Sigmoid colon (tissue), 7 donors: ENCODE data around the gene SH3PXD2B. TPM values are rescaled to one million over a fixed set of nuclear protein-coding genes. Genes with fewer than 3 reads are reported as not detected.
A peak's percentile ranks its signal among the peaks of the same experiment; 100 is the strongest.

Source experiments
- DNase-seq: peaks from one replicate; pipeline ENCODE4 v3.0.0-alpha.2; 2019
- H3K27ac ChIP-seq, 4 donors: fragments of 200-600 bp; sonication (generic); one replicate each; pipeline ENCODE4 v1.5.1; 2016 to 2019; ENCODE audit warnings: mild to moderate bottlenecking in 1 of 4
- H3K27me3 ChIP-seq, 3 donors: fragments of 200-600 bp; sonication (generic); one replicate each; pipeline ENCODE4 v1.5.1; 2019; ENCODE audit warnings: mild to moderate bottlenecking in 1 of 3
- H3K36me3 ChIP-seq, 4 donors: fragments of 200-600 bp; sonication (generic); one replicate each; pipeline ENCODE4 v1.5.1; 2016 to 2019
- H3K4me1 ChIP-seq, 4 donors: fragments of 200-600 bp; sonication (generic); one replicate each; pipeline ENCODE4 v1.5.1; 2017 to 2019
- H3K4me3 ChIP-seq, 4 donors: fragments of 200-600 bp; sonication (generic); one replicate each; pipeline ENCODE4 v1.5.1; 2017 to 2019; ENCODE audit warnings: mild to moderate bottlenecking in 2 of 4, moderate library complexity in 1 of 4
- H3K9me3 ChIP-seq, 4 donors: fragments of 200-600 bp in 3 of 4; sonication (generic) in 3 of 4; one replicate each; pipeline versions ENCODE4 v1.5.1 to v1.6.1; 2013 to 2019
- CTCF ChIP-seq, 4 experiments: fragments of 450-650 bp in 3 of 4; fragments of 200-600 bp in 1 of 4; IDR thresholded peaks; one replicate each; pipeline ENCODE4 v1.5.1; 2016 to 2019; ENCODE audit warnings: antibody characterized with exemption in 4 of 4, mild to moderate bottlenecking in 3 of 4, moderate library complexity in 2 of 4
- EP300 ChIP-seq, 4 donors: sonication (generic); formaldehyde crosslinking; IDR thresholded peaks; one replicate each; pipeline ENCODE4 v1.6.1; 2017; ENCODE audit warnings: antibody characterized with exemption in 4 of 4
- POLR2A ChIP-seq, 2 donors: fragments of 450-650 bp; IDR thresholded peaks; one replicate each; pipeline ENCODE4 v1.6.1; 2016; ENCODE audit warnings: antibody characterized with exemption in 2 of 2, mild to moderate bottlenecking in 2 of 2, moderate library complexity in 2 of 2
- POLR2AphosphoS5 ChIP-seq, 4 donors: sonication (generic); formaldehyde crosslinking; IDR thresholded peaks; one replicate each; pipeline ENCODE4 v1.6.1; 2017; ENCODE audit warnings: antibody characterized with exemption in 4 of 4
- WGBS, 2 donors: extraction: QIAGEN DNeasy Blood & Tissue Kit; methylation state at CpG; one replicate each; pipeline ENCODE4 v1.1.7; 2013; 5-methylcytosine and 5-hydroxymethylcytosine counted together
- intact Hi-C: fragments of 100-400 bp; cut with DNase I; formaldehyde crosslinking; loops from one replicate; pipeline ENCODE4 v1.15.1; 2023
- polyA plus RNA-seq, 3 donors: library from polyadenylated mRNA; stranded (reverse); fragments of 200-250 nt; gene quantifications; one replicate each; pipeline ENCODE4 v1.2.3, GENCODE V29; 2013
- total RNA-seq, 4 donors: library from RNA; depleted of rRNA; stranded (reverse); fragments of >200 nt; gene quantifications; one replicate each; pipeline ENCODE4 v1.1.0, GENCODE V29; 2016
- donor health status: healthy with polysubstance abuse.
- donor health status: Bipolar disorder and iron deficiency.
- donor health status: healthy.

The SH3PXD2B gene
- total and polyA plus RNA-seq, 7 donors: 3.6 to 45.7 (median 19.3) TPM

GRCh38 chr5:172433071-172433470, 21.3 kb downstream of the SH3PXD2B start:
- intact Hi-C loops: no loop called here
- DNase-seq: no peak
- Histone ChIP-seq H3K27me3 (no peaks in the 10 kb centered on the region), H3K4me3 (no peak overlapping the region), H3K4me1 (peaks cover 0 to 63% (median 53%) of the 10 kb centered on the region in 4 donors), H3K36me3 (no peaks in the 10 kb centered on the region), H3K9me3 (no peaks in the 10 kb centered on the region), H3K27ac (peak overlapping the region in 2 of 4 donors; percentile 3 to 95)
- TF ChIP-seq POLR2A (IDR thresholded peaks at IDR 0.05) (no peak), CTCF (IDR thresholded peaks at IDR 0.05) (no peak), EP300 (IDR thresholded peaks at IDR 0.05) (no peak), POLR2AphosphoS5 (IDR thresholded peaks at IDR 0.05) (no peak)
- WGBS, 2 donors: 87 to 88% methylated on average over 3 of the region's 3 CpGs

GRCh38 chr5:172430354-172430753, 24.0 kb downstream of the SH3PXD2B start:
- H3K4me3 ChIP-seq: no peak overlapping the region
- H3K36me3 ChIP-seq: no peaks in the 10 kb centered on the region
- 90 to 92% methylated on average over 2 of the region's 2 CpGs for WGBS, 2 donors
- H3K27me3 ChIP-seq: no peaks in the 10 kb centered on the region
- no peak for DNase-seq
- peaks cover 0 to 63% (median 53%) of the 10 kb centered on the region in 4 donors for H3K4me1 ChIP-seq
- peak overlapping the region; percentile 76 to 96 (median 90) for H3K27ac ChIP-seq
- intact Hi-C loops: no loop called here
- no peaks in the 10 kb centered on the region for H3K9me3 ChIP-seq
- TF ChIP-seq POLR2A (IDR thresholded peaks at IDR 0.05): no peak
- TF ChIP-seq POLR2AphosphoS5 (IDR thresholded peaks at IDR 0.05): no peak
- TF ChIP-seq CTCF (IDR thresholded peaks at IDR 0.05): no peak
- TF ChIP-seq EP300 (IDR thresholded peaks at IDR 0.05): no peak

DNA sequence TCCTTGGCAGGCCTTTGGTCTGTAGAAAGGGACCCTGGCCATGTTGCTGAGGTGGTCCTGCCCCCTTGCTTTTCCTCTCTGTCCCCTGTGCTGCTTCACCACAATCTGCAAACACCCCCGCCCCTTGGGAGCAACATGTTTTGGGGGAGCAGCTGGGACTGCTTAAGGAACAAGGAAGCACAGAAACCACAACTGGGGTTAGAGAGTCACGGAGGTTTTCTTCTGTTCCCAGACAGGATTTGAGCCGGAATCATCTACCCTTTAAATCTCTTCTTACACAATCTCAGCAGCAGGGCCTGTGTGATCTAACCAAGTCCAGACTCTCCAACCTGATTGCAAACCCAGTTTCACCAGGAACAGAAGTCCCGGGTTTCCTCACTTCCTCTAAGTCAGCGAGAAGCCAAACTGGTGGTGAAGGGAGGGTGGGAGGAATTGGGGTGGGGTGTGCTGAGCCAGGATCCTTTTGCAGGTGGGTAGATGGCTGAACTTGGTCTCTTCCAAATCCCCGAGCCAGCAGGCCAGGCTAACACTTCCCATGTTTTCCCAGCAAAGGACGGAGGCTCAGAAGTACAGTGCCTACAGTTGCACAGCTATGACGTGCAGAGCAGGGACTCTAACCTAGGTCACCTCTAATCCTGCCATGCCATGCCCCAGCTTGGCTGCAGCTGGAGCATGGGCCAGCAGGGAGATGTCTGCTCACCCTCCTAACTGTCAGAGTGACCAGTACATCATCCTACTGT, 25.0 kb downstream of the SH3PXD2B start:
- TF ChIP-seq POLR2A (IDR thresholded peaks at IDR 0.05): no peak
- peak in 1 of 4 donors; percentile 26 for TF ChIP-seq EP300 (IDR thresholded peaks at IDR 0.05)
- TF ChIP-seq POLR2AphosphoS5 (IDR thresholded peaks at IDR 0.05): peak; percentile 38 to 64 (median 46)
- no peak for TF ChIP-seq CTCF (IDR thresholded peaks at IDR 0.05)
- Histone ChIP-seq H3K4me3 (no peak overlapping the region), H3K27ac (peak overlapping the region; percentile 76 to 96 (median 90)), H3K27me3 (no peaks in the 10 kb centered on the region), H3K4me1 (peaks cover 0 to 70% (median 56%) of the 10 kb centered on the region in 4 donors), H3K36me3 (no peaks in the 10 kb centered on the region), H3K9me3 (no peaks in the 10 kb centered on the region)
- peak; percentile 84 for DNase-seq
- WGBS, 2 donors: 53 to 74% methylated on average over 8 of the region's 8 CpGs
- intact Hi-C loops: no loop called here

DNA sequence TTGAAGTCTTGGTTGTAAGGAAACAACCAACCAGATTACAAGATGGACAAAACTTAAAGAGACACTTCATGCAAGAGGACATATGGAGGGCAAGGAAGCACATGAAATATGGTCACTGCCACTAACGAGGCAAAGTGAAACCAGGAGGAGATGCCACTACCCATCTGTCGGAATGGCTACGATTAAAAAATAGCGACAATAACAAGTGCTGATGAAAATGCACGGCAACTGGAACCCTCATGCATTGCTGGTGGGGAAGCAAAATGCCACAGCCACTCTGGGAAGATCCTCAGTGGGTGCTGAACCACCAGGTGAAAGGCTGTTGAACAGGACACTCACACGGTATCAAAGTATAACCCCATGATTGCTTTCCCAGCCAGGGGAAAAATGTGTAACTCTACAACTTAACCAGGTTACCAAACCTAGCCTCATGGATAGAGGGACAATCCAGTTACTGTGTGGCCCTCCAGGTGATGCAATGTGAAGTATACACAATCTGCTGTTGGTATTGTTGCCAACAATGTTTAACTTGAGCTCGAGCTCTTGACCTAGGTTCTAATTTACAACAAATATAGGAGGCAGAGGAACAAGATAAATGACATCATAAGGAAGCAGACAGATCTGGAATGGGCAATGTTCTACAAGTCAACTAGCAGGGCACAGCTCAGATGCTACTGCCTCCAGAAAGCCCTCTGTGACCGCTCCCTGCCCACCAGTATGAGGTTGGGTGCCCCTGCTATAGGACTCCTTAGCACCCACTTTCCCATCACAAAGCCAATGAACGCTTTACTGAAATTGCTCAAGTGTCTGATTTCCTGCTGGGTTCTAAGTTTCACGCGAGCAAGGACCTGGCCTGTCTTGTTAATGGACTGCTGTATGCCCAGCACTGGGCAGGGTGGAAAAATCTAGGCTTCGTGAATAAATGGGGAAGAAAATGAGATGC, 25.8 kb downstream of the SH3PXD2B start:
- Histone ChIP-seq H3K27me3 (no peaks in the 10 kb centered on the region), H3K27ac (peak overlapping the region; percentile 76 to 96 (median 90)), H3K9me3 (no peaks in the 10 kb centered on the region), H3K4me1 (peaks cover 0 to 76% (median 62%) of the 10 kb centered on the region in 4 donors), H3K36me3 (no peaks in the 10 kb centered on the region), H3K4me3 (no peak overlapping the region)
- no peak for TF ChIP-seq CTCF (IDR thresholded peaks at IDR 0.05)
- no peak for TF ChIP-seq POLR2AphosphoS5 (IDR thresholded peaks at IDR 0.05)
- no peak for TF ChIP-seq EP300 (IDR thresholded peaks at IDR 0.05)
- no peak for TF ChIP-seq POLR2A (IDR thresholded peaks at IDR 0.05)
- DNase-seq: no peak
- intact Hi-C loops: no loop called here
- 77 to 85% methylated on average over 12 of the region's 12 CpGs for WGBS, 2 donors
